IPS-18a (cell line): Measurements from ENCODE around the gene CARF.
"Not testable (repeated sequence)": the region's sequence is repeated elsewhere in the genome, so short reads cannot be mapped to it uniquely, and the experiment has no call there.

ENCODE experiments used
- H3K27ac ChIP-seq: one replicate; pipeline ENCODE4 v1.5.1; 2013; ENCODE audit warnings: low read length
- H3K27me3 ChIP-seq: one replicate; pipeline ENCODE4 v1.6.1; 2013; ENCODE audit warnings: mild to moderate bottlenecking, low read length; ENCODE audit not compliant: control insufficient read depth, insufficient read depth
- H3K36me3 ChIP-seq: one replicate; pipeline ENCODE4 v1.6.1; 2013; ENCODE audit warnings: low read depth, low read length; ENCODE audit not compliant: control insufficient read depth
- H3K4me1 ChIP-seq: one replicate; pipeline ENCODE4 v1.6.1; 2013; ENCODE audit warnings: low read depth, low read length; ENCODE audit not compliant: control insufficient read depth
- H3K4me3 ChIP-seq: one replicate; pipeline ENCODE4 v1.5.1; 2013; ENCODE audit warnings: low read length
- H3K9ac ChIP-seq: one replicate; pipeline ENCODE4 v1.6.1; 2013; ENCODE audit warnings: mild to moderate bottlenecking, low read length, moderate library complexity
- H3K9me3 ChIP-seq: one replicate; pipeline ENCODE4 v1.6.1; 2013; ENCODE audit warnings: low read depth, low read length; ENCODE audit not compliant: control insufficient read depth

The CARF gene

GRCh38 chr2:202941771-202942170 is 29.7 kb downstream of the CARF start:
- Histone ChIP-seq H3K36me3 (no peaks in the 10 kb centered on the region), H3K4me3 (no peak overlapping the region), H3K27ac (no peak overlapping the region), H3K9me3 (no peaks in the 10 kb centered on the region), H3K27me3 (no peaks in the 10 kb centered on the region), H3K4me1 (no peaks in the 10 kb centered on the region), H3K9ac (no peak overlapping the region)

DNA sequence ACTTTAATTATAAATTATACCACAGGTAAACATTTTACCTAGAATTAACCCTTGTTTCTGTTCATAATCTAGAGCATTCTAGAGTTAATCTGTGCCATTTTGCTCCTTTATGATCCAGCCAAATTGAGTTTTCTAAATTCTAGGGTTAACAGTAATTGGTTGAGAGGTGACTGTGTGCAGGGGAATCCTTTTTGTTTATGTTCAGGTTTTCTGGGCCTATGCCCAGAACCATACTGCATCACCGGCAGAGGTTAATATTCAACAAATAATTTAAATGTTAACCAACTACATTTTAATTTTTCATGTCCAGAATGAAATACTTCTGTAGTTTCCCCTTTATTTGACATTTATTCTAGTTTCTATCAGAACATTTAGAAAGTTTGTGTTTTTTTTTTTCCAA is 32.3 kb downstream of the CARF start:
- Histone ChIP-seq H3K9me3 (no peaks in the 10 kb centered on the region), H3K27me3 (no peaks in the 10 kb centered on the region), H3K4me3 (no peak overlapping the region), H3K9ac (no peak overlapping the region), H3K27ac (no peak overlapping the region), H3K4me1 (no peaks in the 10 kb centered on the region), H3K36me3 (no peaks in the 10 kb centered on the region)

DNA sequence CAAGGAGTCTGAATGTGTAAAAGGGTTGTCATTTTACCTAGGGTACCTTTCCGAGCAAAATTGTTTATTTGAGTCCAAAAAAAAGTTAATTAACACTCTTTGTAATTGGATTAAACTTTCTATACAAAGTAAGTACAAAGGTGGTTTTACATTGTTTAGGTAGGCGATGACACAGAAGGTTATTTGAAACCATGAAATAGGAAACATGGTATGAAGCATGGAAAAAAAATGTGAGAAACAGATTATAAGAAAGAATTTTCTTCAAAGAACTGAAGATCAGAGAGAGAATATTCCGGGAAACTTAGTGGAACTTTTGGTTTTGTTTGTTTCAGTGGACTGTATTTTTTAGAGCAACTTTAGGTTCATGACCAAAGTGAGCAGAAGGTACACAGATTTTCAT is 32.7 kb downstream of the CARF start:
- H3K27me3 ChIP-seq: no peaks in the 10 kb centered on the region
- no peaks in the 10 kb centered on the region for H3K9me3 ChIP-seq
- no peaks in the 10 kb centered on the region for H3K4me1 ChIP-seq
- H3K36me3 ChIP-seq: no peaks in the 10 kb centered on the region
- no peak overlapping the region for H3K4me3 ChIP-seq
- no peak overlapping the region for H3K9ac ChIP-seq
- H3K27ac ChIP-seq: no peak overlapping the region

GRCh38 chr2:202945497-202945896 is 33.4 kb downstream of the CARF start:
- no peak overlapping the region for H3K27ac ChIP-seq
- H3K9me3 ChIP-seq: no peaks in the 10 kb centered on the region

DNA sequence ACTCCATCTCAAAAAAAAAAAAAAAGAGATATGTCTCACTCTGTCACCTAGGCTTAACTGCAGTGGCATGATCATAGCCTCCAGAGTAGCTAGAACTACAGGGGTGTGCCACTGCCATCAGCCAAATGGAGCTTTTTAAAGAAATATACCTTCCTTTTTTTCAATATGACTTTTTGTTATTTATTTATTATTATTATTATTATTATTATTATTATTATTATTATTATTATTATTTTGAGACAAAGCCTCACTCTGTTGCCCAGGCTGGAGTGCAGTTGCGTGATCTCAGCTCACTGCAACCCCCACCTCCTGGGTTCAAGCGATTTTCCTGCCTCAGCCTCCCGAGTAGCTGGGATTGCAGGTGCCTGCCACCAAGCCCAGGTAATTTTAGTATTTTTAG is 37.3 kb downstream of the CARF start:
- not testable (repeated sequence) for H3K4me3 ChIP-seq, H3K36me3 ChIP-seq, H3K27me3 ChIP-seq, H3K9me3 ChIP-seq, H3K4me1 ChIP-seq, H3K27ac ChIP-seq, H3K9ac ChIP-seq

More at GRCh38 chr2:202945497-202945896, 33.4 kb downstream of the CARF start:
- H3K4me3 ChIP-seq: no peak overlapping the region
- no peaks in the 10 kb centered on the region for H3K27me3 ChIP-seq
- H3K9ac ChIP-seq: no peak overlapping the region
- H3K36me3 ChIP-seq: no peaks in the 10 kb centered on the region
- H3K4me1 ChIP-seq: no peaks in the 10 kb centered on the region

DNA sequence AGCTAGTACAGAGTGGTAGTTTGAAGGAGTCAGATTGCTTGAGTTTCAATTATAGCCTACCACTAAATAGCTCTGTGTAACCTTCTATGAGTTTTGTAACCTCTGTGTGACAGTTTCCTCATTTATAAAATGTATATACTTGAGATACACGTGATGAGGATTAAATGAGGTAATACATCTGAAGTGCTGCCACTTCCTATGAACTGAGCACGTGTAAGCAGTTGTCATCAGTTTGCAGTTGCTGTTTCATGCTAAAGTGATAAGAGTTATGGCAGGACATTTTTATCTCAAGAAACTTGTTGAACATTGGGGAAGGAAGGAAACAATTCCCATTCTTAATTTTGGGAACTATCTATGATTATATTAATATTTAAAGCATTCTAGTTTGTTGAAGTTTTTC is 38.5 kb downstream of the CARF start:
- Histone ChIP-seq H3K9me3 (no peaks in the 10 kb centered on the region), H3K9ac (no peak overlapping the region)

GRCh38 chr2:202960524-202960923 is 48.4 kb downstream of the CARF start:
- no peak overlapping the region for H3K4me3 ChIP-seq
- H3K27me3 ChIP-seq: no peaks in the 10 kb centered on the region
- H3K27ac ChIP-seq: no peak overlapping the region
- no peaks in the 10 kb centered on the region for H3K4me1 ChIP-seq
- no peaks in the 10 kb centered on the region for H3K9me3 ChIP-seq
- H3K36me3 ChIP-seq: no peaks in the 10 kb centered on the region
- H3K9ac ChIP-seq: no peak overlapping the region

More for the DNA sequence above, 38.5 kb downstream of the CARF start:
- H3K27me3 ChIP-seq: no peaks in the 10 kb centered on the region
- H3K4me3 ChIP-seq: no peak overlapping the region
- H3K36me3 ChIP-seq: no peaks in the 10 kb centered on the region
- no peak overlapping the region for H3K27ac ChIP-seq
- H3K4me1 ChIP-seq: no peaks in the 10 kb centered on the region

DNA sequence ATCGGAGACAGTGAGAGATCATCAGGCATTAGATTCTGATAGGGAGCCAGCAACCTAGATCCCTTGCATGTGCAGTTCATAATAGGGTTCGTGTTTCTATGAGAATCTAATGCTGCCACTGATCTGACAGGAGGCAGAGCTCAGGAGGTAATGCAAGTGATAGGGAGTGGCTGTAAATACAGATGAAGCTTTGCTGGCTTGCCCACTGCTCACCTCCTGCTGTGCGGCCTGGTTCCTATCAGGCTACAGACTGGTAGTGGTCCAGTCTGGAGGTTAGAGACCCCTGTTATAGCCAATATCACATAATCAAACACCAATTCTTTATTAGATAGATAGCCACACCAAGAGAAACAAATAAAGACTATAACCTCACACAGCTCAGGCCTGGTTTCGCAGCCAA is 51.6 kb downstream of the CARF start:
- no peaks in the 10 kb centered on the region for H3K4me1 ChIP-seq
- no peaks in the 10 kb centered on the region for H3K27me3 ChIP-seq
- H3K9ac ChIP-seq: no peak overlapping the region
- no peaks in the 10 kb centered on the region for H3K36me3 ChIP-seq
- no peaks in the 10 kb centered on the region for H3K9me3 ChIP-seq
- no peak overlapping the region for H3K27ac ChIP-seq
- no peak overlapping the region for H3K4me3 ChIP-seq

- no peak overlapping the region for H3K4me3 ChIP-seq
- no peaks in the 10 kb centered on the region for H3K36me3 ChIP-seq
- H3K27ac ChIP-seq: no peak overlapping the region
- H3K9ac ChIP-seq: no peak overlapping the region
- no peaks in the 10 kb centered on the region for H3K27me3 ChIP-seq
- H3K4me1 ChIP-seq: no peaks in the 10 kb centered on the region
- H3K9me3 ChIP-seq: no peaks in the 10 kb centered on the region
These were observed 53.9 kb downstream of the CARF start for GRCh38 chr2:202965810-202966460.

- H3K36me3 ChIP-seq, H3K9me3 ChIP-seq, H3K9ac ChIP-seq, H3K4me3 ChIP-seq, H3K27ac ChIP-seq, H3K27me3 ChIP-seq, H3K4me1 ChIP-seq: not testable (repeated sequence)
These were observed 57.3 kb downstream of the CARF start for GRCh38 chr2:202969404-202969803.

DNA sequence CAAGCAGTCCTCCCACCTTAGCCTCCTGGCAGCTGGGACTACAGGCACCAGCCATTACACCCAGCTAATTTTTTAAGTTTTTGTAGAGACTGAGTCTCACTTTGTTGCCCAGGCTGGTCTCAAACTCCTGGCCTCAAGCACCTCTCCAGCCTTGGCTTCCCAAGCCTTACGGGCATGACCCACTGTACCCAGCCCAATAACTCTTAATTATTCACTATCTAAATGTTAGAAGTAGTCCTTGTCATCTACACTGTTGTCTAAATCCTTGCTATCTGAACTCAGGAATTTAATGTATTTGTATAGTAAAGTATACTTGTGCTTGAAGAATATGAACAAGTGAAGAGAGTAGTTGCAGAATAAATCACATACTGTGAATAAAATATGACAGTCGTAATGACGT is 64.7 kb downstream of the CARF start:
- no peak overlapping the region for H3K27ac ChIP-seq
- no peaks in the 10 kb centered on the region for H3K36me3 ChIP-seq
- no peaks in the 10 kb centered on the region for H3K27me3 ChIP-seq
- no peaks in the 10 kb centered on the region for H3K4me1 ChIP-seq
- H3K4me3 ChIP-seq: no peak overlapping the region
- no peaks in the 10 kb centered on the region for H3K9me3 ChIP-seq
- H3K9ac ChIP-seq: no peak overlapping the region

GRCh38 chr2:202982779-202983491 is 70.9 kb downstream of the CARF start:
- H3K4me3 ChIP-seq: no peak overlapping the region
- H3K36me3 ChIP-seq: no peaks in the 10 kb centered on the region
- H3K9ac ChIP-seq: no peak overlapping the region
- no peaks in the 10 kb centered on the region for H3K9me3 ChIP-seq
- no peaks in the 10 kb centered on the region for H3K4me1 ChIP-seq
- no peak overlapping the region for H3K27ac ChIP-seq
- H3K27me3 ChIP-seq: no peaks in the 10 kb centered on the region
